ENCODE results near the gene FSIP1. TPM values are rescaled to one million over a fixed set of nuclear protein-coding genes. Genes with fewer than 3 reads are reported as not detected.

FSIP1 gene
- total and polyA plus RNA-seq, 9 of the 15 experiments (the other 6 are each of a cell fraction or from before 2014, with no cell fraction given) = 0.07 to 0.51 (median 0.29) TPM

DNA sequence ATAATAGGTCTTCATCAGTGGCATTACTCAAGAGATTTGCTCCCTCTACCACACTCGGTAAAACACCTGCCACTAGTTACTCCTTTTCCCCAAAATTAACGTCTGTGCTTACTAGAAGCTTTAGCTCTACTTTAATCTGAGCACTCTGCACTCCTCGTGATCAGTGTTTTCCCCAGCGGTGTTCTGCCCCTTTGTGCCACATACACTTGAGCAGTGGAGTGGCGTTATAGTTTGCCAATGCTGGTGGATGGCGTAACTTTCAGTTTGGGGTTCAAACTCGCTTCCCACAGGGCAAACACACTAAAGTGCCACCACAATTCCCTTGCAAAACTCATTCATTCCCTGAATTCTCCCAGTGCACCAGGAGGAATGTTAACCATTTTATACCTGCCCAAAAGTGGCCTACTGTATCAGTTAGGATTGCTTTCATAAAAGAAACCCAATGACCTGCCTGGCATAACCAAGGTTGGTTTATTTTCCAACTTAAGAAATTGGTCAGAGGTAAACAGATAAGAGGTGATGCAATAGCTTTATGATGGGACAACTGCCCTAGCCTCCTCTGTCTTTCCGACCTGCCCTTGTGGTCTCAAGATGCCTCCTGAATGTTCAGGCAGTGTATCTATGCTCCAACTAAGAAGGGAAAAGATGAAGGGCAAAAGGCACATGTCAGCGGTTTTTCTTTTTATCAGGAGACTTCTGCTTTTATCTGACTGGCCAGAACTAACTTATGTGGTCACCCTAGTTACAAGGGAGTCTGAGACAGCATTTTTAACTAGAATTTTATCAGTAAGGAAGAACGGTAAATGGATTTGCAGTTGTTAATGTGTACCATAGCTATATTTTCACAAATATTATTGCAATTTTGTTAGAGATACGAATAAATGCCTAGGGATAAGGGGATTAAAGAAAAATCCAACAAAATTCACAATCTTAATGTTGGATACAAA lies 83.9 kb downstream of the FSIP1 start (continued):
- TF ChIP-seq, protein P1, sequence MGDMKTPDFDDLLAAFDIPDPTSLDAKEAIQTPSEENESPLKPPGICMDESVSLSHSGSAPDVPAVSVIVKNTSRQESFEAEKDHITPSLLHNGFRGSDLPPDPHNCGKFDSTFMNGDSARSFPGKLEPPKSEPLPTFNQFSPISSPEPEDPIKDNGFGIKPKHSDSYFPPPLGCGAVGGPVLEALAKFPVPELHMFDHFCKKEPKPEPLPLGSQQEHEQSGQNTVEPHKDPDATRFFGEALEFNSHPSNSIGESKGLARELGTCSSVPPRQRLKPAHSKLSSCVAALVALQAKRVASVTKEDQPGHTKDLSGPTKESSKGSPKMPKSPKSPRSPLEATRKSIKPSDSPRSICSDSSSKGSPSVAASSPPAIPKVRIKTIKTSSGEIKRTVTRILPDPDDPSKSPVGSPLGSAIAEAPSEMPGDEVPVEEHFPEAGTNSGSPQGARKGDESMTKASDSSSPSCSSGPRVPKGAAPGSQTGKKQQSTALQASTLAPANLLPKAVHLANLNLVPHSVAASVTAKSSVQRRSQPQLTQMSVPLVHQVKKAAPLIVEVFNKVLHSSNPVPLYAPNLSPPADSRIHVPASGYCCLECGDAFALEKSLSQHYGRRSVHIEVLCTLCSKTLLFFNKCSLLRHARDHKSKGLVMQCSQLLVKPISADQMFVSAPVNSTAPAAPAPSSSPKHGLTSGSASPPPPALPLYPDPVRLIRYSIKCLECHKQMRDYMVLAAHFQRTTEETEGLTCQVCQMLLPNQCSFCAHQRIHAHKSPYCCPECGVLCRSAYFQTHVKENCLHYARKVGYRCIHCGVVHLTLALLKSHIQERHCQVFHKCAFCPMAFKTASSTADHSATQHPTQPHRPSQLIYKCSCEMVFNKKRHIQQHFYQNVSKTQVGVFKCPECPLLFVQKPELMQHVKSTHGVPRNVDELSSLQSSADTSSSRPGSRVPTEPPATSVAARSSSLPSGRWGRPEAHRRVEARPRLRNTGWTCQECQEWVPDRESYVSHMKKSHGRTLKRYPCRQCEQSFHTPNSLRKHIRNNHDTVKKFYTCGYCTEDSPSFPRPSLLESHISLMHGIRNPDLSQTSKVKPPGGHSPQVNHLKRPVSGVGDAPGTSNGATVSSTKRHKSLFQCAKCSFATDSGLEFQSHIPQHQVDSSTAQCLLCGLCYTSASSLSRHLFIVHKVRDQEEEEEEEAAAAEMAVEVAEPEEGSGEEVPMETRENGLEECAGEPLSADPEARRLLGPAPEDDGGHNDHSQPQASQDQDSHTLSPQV (IDR thresholded peaks at IDR 0.05) = peak; percentile 87; the same call in 1 of the 2 replicates
- TF ChIP-seq, protein P2, sequence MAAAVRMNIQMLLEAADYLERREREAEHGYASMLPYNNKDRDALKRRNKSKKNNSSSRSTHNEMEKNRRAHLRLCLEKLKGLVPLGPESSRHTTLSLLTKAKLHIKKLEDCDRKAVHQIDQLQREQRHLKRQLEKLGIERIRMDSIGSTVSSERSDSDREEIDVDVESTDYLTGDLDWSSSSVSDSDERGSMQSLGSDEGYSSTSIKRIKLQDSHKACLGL (CRISPR knock-in tag; IDR thresholded peaks at IDR 0.05; ENCODE audit: borderline replicate concordance, poor library complexity, severe bottlenecking) = no peak
- TF ChIP-seq LEF1 (IDR thresholded peaks at IDR 0.05) = peak; percentile 90
- TF ChIP-seq, protein P3, sequence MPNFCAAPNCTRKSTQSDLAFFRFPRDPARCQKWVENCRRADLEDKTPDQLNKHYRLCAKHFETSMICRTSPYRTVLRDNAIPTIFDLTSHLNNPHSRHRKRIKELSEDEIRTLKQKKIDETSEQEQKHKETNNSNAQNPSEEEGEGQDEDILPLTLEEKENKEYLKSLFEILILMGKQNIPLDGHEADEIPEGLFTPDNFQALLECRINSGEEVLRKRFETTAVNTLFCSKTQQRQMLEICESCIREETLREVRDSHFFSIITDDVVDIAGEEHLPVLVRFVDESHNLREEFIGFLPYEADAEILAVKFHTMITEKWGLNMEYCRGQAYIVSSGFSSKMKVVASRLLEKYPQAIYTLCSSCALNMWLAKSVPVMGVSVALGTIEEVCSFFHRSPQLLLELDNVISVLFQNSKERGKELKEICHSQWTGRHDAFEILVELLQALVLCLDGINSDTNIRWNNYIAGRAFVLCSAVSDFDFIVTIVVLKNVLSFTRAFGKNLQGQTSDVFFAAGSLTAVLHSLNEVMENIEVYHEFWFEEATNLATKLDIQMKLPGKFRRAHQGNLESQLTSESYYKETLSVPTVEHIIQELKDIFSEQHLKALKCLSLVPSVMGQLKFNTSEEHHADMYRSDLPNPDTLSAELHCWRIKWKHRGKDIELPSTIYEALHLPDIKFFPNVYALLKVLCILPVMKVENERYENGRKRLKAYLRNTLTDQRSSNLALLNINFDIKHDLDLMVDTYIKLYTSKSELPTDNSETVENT (CRISPR knock-in tag; IDR thresholded peaks at IDR 0.05) = no peak
- TF ChIP-seq ZNF79 (CRISPR knock-in tag; IDR thresholded peaks at IDR 0.05; ENCODE audit: low read depth) = no peak
- no peak for TF ChIP-seq FOXJ3 (CRISPR knock-in tag; IDR thresholded peaks at IDR 0.05)
- no peak for TF ChIP-seq ZBTB8A (IDR thresholded peaks at IDR 0.05; ENCODE audit: partially characterized antibody)
- TF ChIP-seq KDM2B (CRISPR knock-in tag; IDR thresholded peaks at IDR 0.05) = no peak
- TF ChIP-seq TSC22D4 (tag; IDR thresholded peaks at IDR 0.05) = no peak
- no peak for TF ChIP-seq TCF7 (IDR thresholded peaks at IDR 0.05; ENCODE audit: borderline replicate concordance)
- no peak for TF ChIP-seq NEUROD1 (IDR thresholded peaks at IDR 0.05; ENCODE audit: borderline replicate concordance, low read depth, low read length, partially characterized antibody)
- TF ChIP-seq KHSRP (IDR thresholded peaks at IDR 0.05) = no peak
- TF ChIP-seq RBBP5 (IDR thresholded peaks at IDR 0.05; ENCODE audit: borderline replicate concordance, insufficient read depth, low read length, poor library complexity, severe bottlenecking) = no peak
- peak; percentile 80 for TF ChIP-seq ELF1 (tag; IDR thresholded peaks at IDR 0.05)
- TF ChIP-seq, protein P4, sequence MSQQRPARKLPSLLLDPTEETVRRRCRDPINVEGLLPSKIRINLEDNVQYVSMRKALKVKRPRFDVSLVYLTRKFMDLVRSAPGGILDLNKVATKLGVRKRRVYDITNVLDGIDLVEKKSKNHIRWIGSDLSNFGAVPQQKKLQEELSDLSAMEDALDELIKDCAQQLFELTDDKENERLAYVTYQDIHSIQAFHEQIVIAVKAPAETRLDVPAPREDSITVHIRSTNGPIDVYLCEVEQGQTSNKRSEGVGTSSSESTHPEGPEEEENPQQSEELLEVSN (IDR thresholded peaks at IDR 0.05; ENCODE audit: borderline replicate concordance in 1 of 2, extremely low read depth in 1 of 2, insufficient read depth in 1 of 2, insufficient read length in 1 of 2, low read depth in 1 of 2, low read length in 1 of 2, poor library complexity in 1 of 2, severe bottlenecking in 1 of 2) = no peak
- peak; percentile 58 to 70; a peak in 2 of 4 replicates for TF ChIP-seq KDM1A (IDR thresholded peaks at IDR 0.05)
- TF ChIP-seq POLR2B (IDR thresholded peaks at IDR 0.05; ENCODE audit: low read depth, partially characterized antibody) = no peak
- no peak for TF ChIP-seq NR2F6 (CRISPR knock-in tag; IDR thresholded peaks at IDR 0.05)
- no peak for TF ChIP-seq PURB (CRISPR knock-in tag; IDR thresholded peaks at IDR 0.05; ENCODE audit: low read depth)

Data from K562 (cell line).